Testis (tissue), 2 donors: ENCODE results near the gene GART.

Experiments
- POLR2A ChIP-seq: fragments of 450-650 bp; IDR thresholded peaks from one replicate; pipeline ENCODE4 v1.6.1; 2017; ENCODE audit warnings: antibody characterized with exemption, mild to moderate bottlenecking, moderate library complexity
- TF ChIP-seq, protein P1 (sequence below), 3 experiments: fragments of 450-650 bp in 2 of 3; fragments of 200-600 bp in 1 of 3; sonication (generic) in 1 of 3; IDR thresholded peaks; one replicate each; pipeline ENCODE4 v1.5.1; 2016 to 2019; ENCODE audit warnings: antibody characterized with exemption in 3 of 3, mild to moderate bottlenecking in 2 of 3, moderate library complexity in 1 of 3

GRCh38 chr21:33514229-33514628 lies 27.7 kb downstream of the GART start:
- TF ChIP-seq, protein P1, sequence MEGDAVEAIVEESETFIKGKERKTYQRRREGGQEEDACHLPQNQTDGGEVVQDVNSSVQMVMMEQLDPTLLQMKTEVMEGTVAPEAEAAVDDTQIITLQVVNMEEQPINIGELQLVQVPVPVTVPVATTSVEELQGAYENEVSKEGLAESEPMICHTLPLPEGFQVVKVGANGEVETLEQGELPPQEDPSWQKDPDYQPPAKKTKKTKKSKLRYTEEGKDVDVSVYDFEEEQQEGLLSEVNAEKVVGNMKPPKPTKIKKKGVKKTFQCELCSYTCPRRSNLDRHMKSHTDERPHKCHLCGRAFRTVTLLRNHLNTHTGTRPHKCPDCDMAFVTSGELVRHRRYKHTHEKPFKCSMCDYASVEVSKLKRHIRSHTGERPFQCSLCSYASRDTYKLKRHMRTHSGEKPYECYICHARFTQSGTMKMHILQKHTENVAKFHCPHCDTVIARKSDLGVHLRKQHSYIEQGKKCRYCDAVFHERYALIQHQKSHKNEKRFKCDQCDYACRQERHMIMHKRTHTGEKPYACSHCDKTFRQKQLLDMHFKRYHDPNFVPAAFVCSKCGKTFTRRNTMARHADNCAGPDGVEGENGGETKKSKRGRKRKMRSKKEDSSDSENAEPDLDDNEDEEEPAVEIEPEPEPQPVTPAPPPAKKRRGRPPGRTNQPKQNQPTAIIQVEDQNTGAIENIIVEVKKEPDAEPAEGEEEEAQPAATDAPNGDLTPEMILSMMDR (IDR thresholded peaks at IDR 0.05): no peak
- TF ChIP-seq POLR2A: no peak
